NCI-H2196 treated with DMSO at 0.1 percent for 48 hours (cell line): ENCODE results near the gene HRH1.
"Not testable (repeated sequence)": the region's sequence is repeated elsewhere in the genome, so short reads cannot be mapped to it uniquely, and the experiment has no call there.

Source experiments
- DNase-seq: peaks from one replicate; lab custom pipeline; 2025; ENCODE audit not compliant: unreplicated experiment; lab: John Stamatoyannopoulos, UW

Gene HRH1

GRCh38 chr3:11170052-11170770 lies 15.9 kb downstream of the HRH1 start:
- DNase-seq = no peak

GRCh38 chr3:11172096-11172690 lies 17.9 kb downstream of the HRH1 start:
- DNase-seq = no peak

- DNase-seq = no peak
Measured at GRCh38 chr3:11173828-11174465, 19.7 kb downstream of the HRH1 start.

GRCh38 chr3:11178421-11178820 lies 24.1 kb downstream of the HRH1 start:
- no peak for DNase-seq

- DNase-seq = not testable (repeated sequence)
Measured at GRCh38 chr3:11184328-11184969, 30.2 kb downstream of the HRH1 start.

- DNase-seq = no peak
Measured at GRCh38 chr3:11185144-11185543, 30.9 kb downstream of the HRH1 start.

- no peak for DNase-seq
Measured at GRCh38 chr3:11185564-11186317, 31.4 kb downstream of the HRH1 start.

GRCh38 chr3:11186318-11186692 lies 32.0 kb downstream of the HRH1 start:
- DNase-seq = no peak

GRCh38 chr3:11186771-11187191 lies 32.5 kb downstream of the HRH1 start:
- no peak for DNase-seq

GRCh38 chr3:11187681-11188080 lies 33.4 kb downstream of the HRH1 start:
- no peak for DNase-seq

GRCh38 chr3:11188231-11188630 lies 33.9 kb downstream of the HRH1 start:
- no peak for DNase-seq

- no peak for DNase-seq
Measured at GRCh38 chr3:11195201-11195600, 40.9 kb downstream of the HRH1 start.

GRCh38 chr3:11195721-11196332 lies 41.5 kb downstream of the HRH1 start:
- DNase-seq = no peak

- DNase-seq = no peak
Measured at GRCh38 chr3:11197484-11197883, 43.2 kb downstream of the HRH1 start.

- no peak for DNase-seq
Measured at GRCh38 chr3:11198070-11198469, 43.8 kb downstream of the HRH1 start.

- DNase-seq = no peak
Measured at GRCh38 chr3:11198495-11198894, 44.2 kb downstream of the HRH1 start.

- DNase-seq = no peak
Measured at GRCh38 chr3:11199902-11200845, 45.9 kb downstream of the HRH1 start.

GRCh38 chr3:11201251-11202019 lies 47.1 kb downstream of the HRH1 start:
- DNase-seq = no peak

GRCh38 chr3:11203961-11204360 lies 49.7 kb downstream of the HRH1 start:
- no peak for DNase-seq
